Measurements from ENCODE around the gene UBA5. TPM values are rescaled to one million over a fixed set of nuclear protein-coding genes. Genes with fewer than 3 reads are reported as not detected.

Gene UBA5
- total and polyA plus RNA-seq, 2 of the 13 experiments (the other 11 are each of a cell fraction or from before 2014, with no cell fraction given), result 30.2 to 46.8 TPM

DNA sequence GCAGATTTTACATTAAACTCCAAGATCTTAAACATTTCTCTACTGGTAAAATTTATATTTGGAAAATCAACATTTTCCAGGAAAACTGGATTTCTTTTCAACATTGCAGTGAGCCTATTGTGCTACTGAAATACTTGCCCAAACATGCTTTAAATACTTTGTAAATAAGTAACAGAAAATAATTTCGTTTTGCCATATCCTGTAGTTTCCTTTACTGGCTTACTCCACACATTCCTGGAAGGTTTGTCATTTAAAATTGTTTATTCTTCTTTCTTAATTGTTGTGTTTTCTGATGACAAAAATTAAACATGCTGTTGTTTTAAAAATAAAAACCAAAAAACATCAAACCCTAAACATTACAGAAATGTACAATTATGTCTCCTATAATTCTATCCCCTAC, 22.5 kb upstream of the UBA5 start:
- Histone ChIP-seq H3K79me2 (ENCODE audit: insufficient read depth, low read length) (no peaks in the 10 kb centered on the region), H3K36me3 (replicated peaks in 1 of 2; ENCODE audit: control insufficient read depth in 1 of 2, insufficient read depth in 2 of 2, low read length in 2 of 2) (peaks cover 3 to 14% of the 10 kb centered on the region in 2 experiments; a peak in 2 of 5 replicates), H3K4me2 (ENCODE audit: low read depth, low read length) (no peak overlapping the region), H3K27ac (ENCODE audit: extremely low read length, insufficient read depth, low read length) (no peak overlapping the region), H2AFZ (ENCODE audit: low read length) (no peak overlapping the region), H3K9me3 (ENCODE audit: low read length) (no peaks in the 10 kb centered on the region), H3K27me3 (ENCODE audit: control insufficient read depth in 1 of 2, insufficient read depth in 2 of 2, low read length in 2 of 2) (no peaks in the 10 kb centered on the region), H3K9ac (ENCODE audit: insufficient read depth, low read depth, low read length) (no peak overlapping the region), H4K20me1 (ENCODE audit: insufficient read depth, low read length) (no peaks in the 10 kb centered on the region; the same call in 1 of the 2 replicates), H3K4me1 (ENCODE audit: insufficient read depth, low read length) (no peaks in the 10 kb centered on the region), H3K4me3 (replicated peaks in 1 of 3; ENCODE audit: insufficient read depth in 1 of 3, low read depth in 2 of 3, low read length in 3 of 3) (no peak overlapping the region)
- no peak for DNase-seq (ENCODE audit: low spot score)
- ChIA-PET POLR2A (no interaction called here), CTCF (ENCODE audit: low intra/inter-chr PET ratio, low total read pairs) (no interaction called here)
- TF ChIP-seq, protein P1, sequence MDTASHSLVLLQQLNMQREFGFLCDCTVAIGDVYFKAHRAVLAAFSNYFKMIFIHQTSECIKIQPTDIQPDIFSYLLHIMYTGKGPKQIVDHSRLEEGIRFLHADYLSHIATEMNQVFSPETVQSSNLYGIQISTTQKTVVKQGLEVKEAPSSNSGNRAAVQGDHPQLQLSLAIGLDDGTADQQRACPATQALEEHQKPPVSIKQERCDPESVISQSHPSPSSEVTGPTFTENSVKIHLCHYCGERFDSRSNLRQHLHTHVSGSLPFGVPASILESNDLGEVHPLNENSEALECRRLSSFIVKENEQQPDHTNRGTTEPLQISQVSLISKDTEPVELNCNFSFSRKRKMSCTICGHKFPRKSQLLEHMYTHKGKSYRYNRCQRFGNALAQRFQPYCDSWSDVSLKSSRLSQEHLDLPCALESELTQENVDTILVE (CRISPR knock-in tag; IDR thresholded peaks at IDR 0.05), result no peak
- TF ChIP-seq ZNF883 (CRISPR knock-in tag; IDR thresholded peaks at IDR 0.05; ENCODE audit: not compliant biosample characterization) (no peak), PREB (CRISPR knock-in tag; IDR thresholded peaks at IDR 0.05) (no peak), ZMYM3 (CRISPR knock-in tag; IDR thresholded peaks at IDR 0.05) (no peak), BRCA1 (CRISPR knock-in tag; IDR thresholded peaks at IDR 0.05) (no peak), HNRNPLL (IDR thresholded peaks at IDR 0.05; ENCODE audit: low read depth, low read length, poor library complexity, severe bottlenecking) (no peak), ZNF776 (CRISPR knock-in tag; IDR thresholded peaks at IDR 0.05) (no peak), RBM22 (optimal IDR thresholded peaks at IDR 0.05; ENCODE audit: low read length) (no peak), PLRG1 (conservative IDR thresholded peaks at IDR 0.05) (no peak), TOPORS (CRISPR knock-in tag; IDR thresholded peaks at IDR 0.05) (no peak), ESRRA (CRISPR knock-in tag; IDR thresholded peaks at IDR 0.05; ENCODE audit: low read depth) (no peak), HMGXB4 (CRISPR knock-in tag; IDR thresholded peaks at IDR 0.05; ENCODE audit: borderline replicate concordance in 1 of 2, low read depth in 1 of 2) (no peak), GRHL1 (CRISPR knock-in tag; conservative IDR thresholded peaks at IDR 0.05) (no peak), ZNF788 (CRISPR knock-in tag; IDR thresholded peaks at IDR 0.05; ENCODE audit: borderline replicate concordance) (no peak)
- TF ChIP-seq, protein P2, sequence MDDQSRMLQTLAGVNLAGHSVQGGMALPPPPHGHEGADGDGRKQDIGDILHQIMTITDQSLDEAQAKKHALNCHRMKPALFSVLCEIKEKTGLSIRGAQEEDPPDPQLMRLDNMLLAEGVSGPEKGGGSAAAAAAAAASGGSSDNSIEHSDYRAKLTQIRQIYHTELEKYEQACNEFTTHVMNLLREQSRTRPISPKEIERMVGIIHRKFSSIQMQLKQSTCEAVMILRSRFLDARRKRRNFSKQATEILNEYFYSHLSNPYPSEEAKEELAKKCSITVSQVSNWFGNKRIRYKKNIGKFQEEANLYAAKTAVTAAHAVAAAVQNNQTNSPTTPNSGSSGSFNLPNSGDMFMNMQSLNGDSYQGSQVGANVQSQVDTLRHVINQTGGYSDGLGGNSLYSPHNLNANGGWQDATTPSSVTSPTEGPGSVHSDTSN (CRISPR knock-in tag; IDR thresholded peaks at IDR 0.05; ENCODE audit: borderline replicate concordance), result no peak
- TF ChIP-seq, protein P3, sequence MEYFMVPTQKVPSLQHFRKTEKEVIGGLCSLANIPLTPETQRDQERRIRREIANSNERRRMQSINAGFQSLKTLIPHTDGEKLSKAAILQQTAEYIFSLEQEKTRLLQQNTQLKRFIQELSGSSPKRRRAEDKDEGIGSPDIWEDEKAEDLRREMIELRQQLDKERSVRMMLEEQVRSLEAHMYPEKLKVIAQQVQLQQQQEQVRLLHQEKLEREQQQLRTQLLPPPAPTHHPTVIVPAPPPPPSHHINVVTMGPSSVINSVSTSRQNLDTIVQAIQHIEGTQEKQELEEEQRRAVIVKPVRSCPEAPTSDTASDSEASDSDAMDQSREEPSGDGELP (IDR thresholded peaks at IDR 0.05; ENCODE audit: borderline replicate concordance, low read depth), result no peak
- intact Hi-C loops (cut with micrococcal nuclease; ENCODE audit: unreplicated experiment), result no loop called here
- BruUV-seq (replicated peaks), result no TSS peak
- 74% methylated on average over 1 of the region's 1 CpG for WGBS (ENCODE audit: low lambda C conversion rate)
- no peak for FAIRE-seq
- in situ Hi-C loops (cut with HindIII; ENCODE audit: extremely low pct_ligation_motif_present, low pct_unique_long_range_greater_than_20kb), result loop anchor here (5.0 kb wide), 1 partner anchor 100 kb away; no protein-coding TSS in a partner anchor
- ATAC-seq, result no peak

Data from HepG2 (cell line).